ENCODE data around the gene SLC5A5.
"Not testable (repeated sequence)": the region's sequence is repeated elsewhere in the genome, so short reads cannot be mapped to it uniquely, and the experiment has no call there.

The SLC5A5 gene

DNA sequence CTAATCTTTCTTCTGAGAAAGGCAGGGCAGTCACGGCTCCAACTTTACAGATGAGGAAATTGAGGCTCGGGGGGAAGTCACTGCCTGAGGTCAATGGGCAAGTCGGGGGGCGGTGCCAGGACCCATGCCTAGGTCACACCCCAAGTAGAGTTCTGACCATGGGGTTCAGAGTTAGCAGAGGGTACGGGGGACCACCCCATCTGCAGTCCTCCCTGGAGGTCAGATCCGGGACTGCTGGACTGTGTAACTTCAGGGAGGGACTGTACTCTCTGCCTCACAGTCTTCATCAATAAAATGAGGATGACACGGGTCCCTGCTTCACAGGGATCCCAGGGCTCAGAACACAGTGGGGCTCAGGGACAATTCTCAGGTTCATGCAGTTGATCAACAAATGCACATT lies 7.7 kb downstream of the SLC5A5 start:
- TF ChIP-seq, protein P1, sequence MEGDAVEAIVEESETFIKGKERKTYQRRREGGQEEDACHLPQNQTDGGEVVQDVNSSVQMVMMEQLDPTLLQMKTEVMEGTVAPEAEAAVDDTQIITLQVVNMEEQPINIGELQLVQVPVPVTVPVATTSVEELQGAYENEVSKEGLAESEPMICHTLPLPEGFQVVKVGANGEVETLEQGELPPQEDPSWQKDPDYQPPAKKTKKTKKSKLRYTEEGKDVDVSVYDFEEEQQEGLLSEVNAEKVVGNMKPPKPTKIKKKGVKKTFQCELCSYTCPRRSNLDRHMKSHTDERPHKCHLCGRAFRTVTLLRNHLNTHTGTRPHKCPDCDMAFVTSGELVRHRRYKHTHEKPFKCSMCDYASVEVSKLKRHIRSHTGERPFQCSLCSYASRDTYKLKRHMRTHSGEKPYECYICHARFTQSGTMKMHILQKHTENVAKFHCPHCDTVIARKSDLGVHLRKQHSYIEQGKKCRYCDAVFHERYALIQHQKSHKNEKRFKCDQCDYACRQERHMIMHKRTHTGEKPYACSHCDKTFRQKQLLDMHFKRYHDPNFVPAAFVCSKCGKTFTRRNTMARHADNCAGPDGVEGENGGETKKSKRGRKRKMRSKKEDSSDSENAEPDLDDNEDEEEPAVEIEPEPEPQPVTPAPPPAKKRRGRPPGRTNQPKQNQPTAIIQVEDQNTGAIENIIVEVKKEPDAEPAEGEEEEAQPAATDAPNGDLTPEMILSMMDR (IDR thresholded peaks at IDR 0.05; ENCODE audit: control extremely low read depth, extremely low read depth, low read depth, missing control alignments), result no peak
- POLR2A ChIA-PET, result no interaction called here
- CTCF ChIA-PET, result interaction anchor here (0.8 to 1.9 kb wide), 2 partner anchors 9 to 20 kb away, joined by 3 to 5 read pairs; partner anchors contain the start of gene RPL18A
- DNase-seq (ENCODE audit: extremely low spot score), result no peak

DNA sequence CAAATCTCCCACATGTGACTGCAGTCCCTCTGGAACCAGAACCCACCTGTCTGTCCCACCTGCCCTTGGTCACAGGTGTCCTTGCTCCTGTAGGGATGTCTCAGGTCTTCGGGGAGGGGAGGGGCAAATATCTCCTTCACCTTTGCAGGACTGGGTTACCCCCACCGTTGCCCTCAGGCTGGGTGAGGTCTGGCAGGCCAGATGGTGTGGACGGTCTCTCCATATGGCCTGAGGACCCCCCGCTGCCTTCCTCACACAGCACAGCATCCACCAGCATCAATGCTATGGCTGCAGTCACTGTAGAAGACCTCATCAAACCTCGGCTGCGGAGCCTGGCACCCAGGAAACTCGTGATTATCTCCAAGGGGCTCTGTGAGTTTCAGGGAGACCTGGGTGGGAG lies 10.0 kb downstream of the SLC5A5 start:
- DNase-seq (ENCODE audit: extremely low spot score), result no peak
- ChIA-PET POLR2A (no interaction called here), CTCF (no interaction called here)
- TF ChIP-seq, protein P1 (IDR thresholded peaks at IDR 0.05; ENCODE audit: control extremely low read depth, extremely low read depth, low read depth, missing control alignments), result no peak

DNA sequence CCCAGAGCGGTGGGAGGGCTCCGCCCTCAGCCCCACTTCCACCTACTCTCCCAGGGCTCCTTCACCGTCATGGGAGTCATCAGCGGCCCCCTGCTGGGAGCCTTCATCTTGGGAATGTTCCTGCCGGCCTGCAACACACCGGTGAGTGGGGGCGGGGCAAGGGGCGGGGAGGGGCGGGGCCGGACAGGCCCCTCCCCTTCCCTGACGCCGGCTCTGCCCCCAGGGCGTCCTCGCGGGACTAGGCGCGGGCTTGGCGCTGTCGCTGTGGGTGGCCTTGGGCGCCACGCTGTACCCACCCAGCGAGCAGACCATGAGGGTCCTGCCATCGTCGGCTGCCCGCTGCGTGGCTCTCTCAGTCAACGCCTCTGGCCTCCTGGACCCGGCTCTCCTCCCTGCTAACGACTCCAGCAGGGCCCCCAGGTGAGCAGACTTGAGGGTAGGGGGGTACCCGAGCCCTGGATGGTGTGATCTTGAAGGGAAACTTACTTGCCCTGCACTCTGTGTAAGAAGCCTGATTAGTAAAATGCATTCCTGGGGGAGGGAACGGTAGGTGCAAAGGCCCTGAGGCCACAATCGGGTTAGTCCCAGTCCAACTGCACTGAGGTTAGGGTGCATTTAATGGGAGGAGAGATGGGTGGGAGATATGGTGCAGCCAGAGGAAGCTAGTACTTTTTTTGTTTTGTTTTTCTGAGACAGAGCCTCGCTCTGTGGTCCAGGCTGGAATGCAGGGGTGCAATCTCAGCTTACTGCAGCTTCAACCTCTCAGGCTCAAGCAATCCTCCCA lies 12.1 kb downstream of the SLC5A5 start:
- TF ChIP-seq, protein P1 (IDR thresholded peaks at IDR 0.05; ENCODE audit: control extremely low read depth, extremely low read depth, low read depth, missing control alignments), result no peak
- POLR2A ChIA-PET, result no interaction called here
- CTCF ChIA-PET, result interaction anchor here (1.1 to 1.3 kb wide), 2 partner anchors 24 to 48 kb away, joined by 6 read pairs; partner anchors contain the start of genes CCDC124 and RPL18A
- DNase-seq (ENCODE audit: extremely low spot score), result no peak

DNA sequence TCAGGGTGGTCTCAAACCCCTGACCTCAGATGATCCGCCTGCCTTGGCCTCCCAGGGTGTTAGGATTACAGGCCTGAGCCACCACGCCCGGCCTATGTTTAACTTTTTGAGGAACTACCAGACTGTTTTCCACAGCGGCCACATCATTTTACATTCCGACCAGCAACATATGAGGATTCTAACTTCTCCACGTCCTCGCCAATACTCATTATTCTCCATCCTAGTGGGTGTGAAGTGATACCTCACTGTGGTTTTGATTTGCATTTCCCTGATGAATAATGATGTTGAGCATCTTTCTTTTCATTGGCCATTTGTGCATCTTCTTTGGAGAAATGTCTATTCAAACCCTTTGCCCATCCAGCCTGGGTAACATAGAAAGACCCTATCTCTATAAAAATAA lies 14.8 kb downstream of the SLC5A5 start:
- ChIA-PET POLR2A (no interaction called here), CTCF (no interaction called here)
- TF ChIP-seq, protein P1 (IDR thresholded peaks at IDR 0.05; ENCODE audit: control extremely low read depth, extremely low read depth, low read depth, missing control alignments), result no peak
- DNase-seq (ENCODE audit: extremely low spot score), result no peak

DNA sequence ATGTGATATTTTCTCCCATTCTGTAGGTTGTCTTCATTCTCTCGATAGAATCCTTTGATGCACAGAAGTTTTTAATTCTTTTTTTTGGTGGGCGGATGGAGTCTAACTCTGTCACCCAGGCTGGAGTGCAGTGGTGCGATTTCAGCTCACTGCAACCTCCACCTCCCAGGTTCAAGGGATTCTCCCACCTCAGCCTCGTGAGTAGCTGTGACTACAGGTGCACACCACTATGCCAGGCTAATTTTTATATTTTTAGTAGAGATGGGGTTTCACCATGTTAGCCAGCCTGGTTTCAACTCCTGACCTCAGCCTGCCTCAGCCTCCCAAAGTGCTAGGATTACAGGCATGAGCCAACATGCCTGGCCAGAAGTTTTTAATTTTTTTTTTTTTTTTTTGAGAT lies 15.5 kb downstream of the SLC5A5 start:
- DNase-seq (ENCODE audit: extremely low spot score); POLR2A ChIA-PET: not testable (repeated sequence)
- CTCF ChIA-PET, result interaction anchor here (2.8 kb wide), 1 partner anchor 46 kb away, joined by 9 read pairs; the partner anchor contains the start of gene CCDC124

DNA sequence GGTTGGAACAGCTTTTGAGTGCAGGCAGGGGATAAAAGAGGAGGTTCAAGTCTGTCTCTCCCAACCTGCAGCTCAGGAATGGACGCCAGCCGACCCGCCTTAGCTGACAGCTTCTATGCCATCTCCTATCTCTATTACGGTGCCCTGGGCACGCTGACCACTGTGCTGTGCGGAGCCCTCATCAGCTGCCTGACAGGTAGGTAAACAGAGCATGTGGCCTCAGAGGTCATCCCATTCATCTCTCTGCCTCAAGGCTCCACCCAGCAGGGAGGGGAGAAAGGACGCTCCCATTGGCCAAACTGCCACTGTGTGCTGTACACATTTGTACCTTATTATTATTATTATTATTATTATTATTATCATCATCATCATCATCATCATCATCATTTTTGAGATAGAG lies 16.5 kb downstream of the SLC5A5 start:
- DNase-seq (ENCODE audit: extremely low spot score), result no peak
- TF ChIP-seq, protein P1 (IDR thresholded peaks at IDR 0.05; ENCODE audit: control extremely low read depth, extremely low read depth, low read depth, missing control alignments), result no peak
- ChIA-PET CTCF (interaction anchor here (2.8 kb wide), 1 partner anchor 45 kb away, joined by 9 read pairs; the partner anchor contains the start of gene CCDC124), POLR2A (no interaction called here)

DNA sequence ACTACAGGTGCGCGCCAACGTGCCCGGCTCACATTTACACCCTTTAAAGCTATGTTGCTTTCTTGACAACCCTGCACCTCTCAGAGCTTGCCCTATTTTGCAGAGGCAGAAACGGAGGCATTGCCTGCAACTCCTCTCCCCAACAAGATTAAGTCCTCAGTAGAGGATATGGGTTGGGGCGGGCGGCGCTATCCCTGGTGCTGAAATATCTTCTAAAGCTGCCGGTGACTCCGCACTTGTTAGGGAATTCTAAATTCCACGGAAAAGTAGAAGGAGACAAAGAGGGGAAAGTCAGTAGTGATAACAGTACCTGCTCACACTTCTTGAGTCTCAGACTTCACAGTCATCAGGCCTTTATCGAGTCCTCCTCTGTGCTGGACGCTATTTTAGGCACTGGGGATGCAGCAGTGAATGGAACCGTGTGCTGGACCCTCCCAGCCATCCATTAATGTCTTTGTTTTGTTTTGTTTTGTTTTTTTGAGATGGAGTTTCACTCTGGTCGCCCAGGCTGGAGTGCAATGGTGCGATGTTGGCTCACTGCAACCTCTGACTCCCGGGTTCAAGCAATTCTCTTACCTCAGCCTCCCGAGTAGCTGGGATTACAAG lies 18.0 kb downstream of the SLC5A5 start:
- CTCF ChIA-PET, result interaction anchor here (1.0 to 2.8 kb wide), 2 partner anchors 43 to 48 kb away, joined by 3 to 9 read pairs; partner anchors contain the start of gene CCDC124
- DNase-seq (ENCODE audit: extremely low spot score), result no peak
- TF ChIP-seq, protein P1 (IDR thresholded peaks at IDR 0.05; ENCODE audit: control extremely low read depth, extremely low read depth, low read depth, missing control alignments), result no peak
- POLR2A ChIA-PET, result no interaction called here

Measured in GM10248 (cell line).